ENCODE data around the gene MAGEA4.

The MAGEA4 gene

GRCh38 chrX:151966236-151966635 is 53.5 kb downstream of the MAGEA4 start:
- no peaks in the 10 kb centered on the region for H3K27me3 ChIP-seq (replicated peaks; ENCODE audit: control insufficient read depth, insufficient read depth, low read length)
- no peaks in the 10 kb centered on the region for H3K36me3 ChIP-seq (ENCODE audit: control insufficient read depth, insufficient read depth, low read length)
- H3K4me3 ChIP-seq (replicated peaks; ENCODE audit: low read depth, low read length): no peak overlapping the region
- DNase-seq (ENCODE audit: extremely low read depth, insufficient read length): no peak
- no peak for TF ChIP-seq CTCF (IDR thresholded peaks at IDR 0.05; ENCODE audit: insufficient read depth, low read length, poor library complexity, severe bottlenecking)

GRCh38 chrX:151970027-151970426 is 57.3 kb downstream of the MAGEA4 start:
- Histone ChIP-seq H3K4me3 (replicated peaks; ENCODE audit: low read depth, low read length) (no peak overlapping the region), H3K36me3 (ENCODE audit: control insufficient read depth, insufficient read depth, low read length) (no peaks in the 10 kb centered on the region), H3K27me3 (replicated peaks; ENCODE audit: control insufficient read depth, insufficient read depth, low read length) (no peaks in the 10 kb centered on the region)
- no peak for TF ChIP-seq CTCF (IDR thresholded peaks at IDR 0.05; ENCODE audit: insufficient read depth, low read length, poor library complexity, severe bottlenecking)
- no peak for DNase-seq (ENCODE audit: extremely low read depth, insufficient read length)

GRCh38 chrX:151970661-151971060 is 58.0 kb downstream of the MAGEA4 start:
- no peak for TF ChIP-seq CTCF (IDR thresholded peaks at IDR 0.05; ENCODE audit: insufficient read depth, low read length, poor library complexity, severe bottlenecking)
- Histone ChIP-seq H3K4me3 (replicated peaks; ENCODE audit: low read depth, low read length) (no peak overlapping the region), H3K36me3 (ENCODE audit: control insufficient read depth, insufficient read depth, low read length) (no peaks in the 10 kb centered on the region), H3K27me3 (replicated peaks; ENCODE audit: control insufficient read depth, insufficient read depth, low read length) (no peaks in the 10 kb centered on the region)
- no peak for DNase-seq (ENCODE audit: extremely low read depth, insufficient read length)

GRCh38 chrX:151973060-151973661 is 60.5 kb downstream of the MAGEA4 start:
- H3K27me3 ChIP-seq (replicated peaks; ENCODE audit: control insufficient read depth, insufficient read depth, low read length): no peaks in the 10 kb centered on the region; the same call in 1 of the 2 replicates
- H3K4me3 ChIP-seq (replicated peaks; ENCODE audit: low read depth, low read length): no peak overlapping the region
- no peak for TF ChIP-seq CTCF (IDR thresholded peaks at IDR 0.05; ENCODE audit: insufficient read depth, low read length, poor library complexity, severe bottlenecking)
- H3K36me3 ChIP-seq (ENCODE audit: control insufficient read depth, insufficient read depth, low read length): no peaks in the 10 kb centered on the region
- DNase-seq (ENCODE audit: extremely low read depth, insufficient read length): no peak

- Histone ChIP-seq H3K36me3 (ENCODE audit: control insufficient read depth, insufficient read depth, low read length) (no peaks in the 10 kb centered on the region), H3K27me3 (replicated peaks; ENCODE audit: control insufficient read depth, insufficient read depth, low read length) (no peaks in the 10 kb centered on the region; the same call in 1 of the 2 replicates), H3K4me3 (replicated peaks; ENCODE audit: low read depth, low read length) (no peak overlapping the region)
- no peak for TF ChIP-seq CTCF (IDR thresholded peaks at IDR 0.05; ENCODE audit: insufficient read depth, low read length, poor library complexity, severe bottlenecking)
- DNase-seq (ENCODE audit: extremely low read depth, insufficient read length): no peak
These were observed 61.2 kb downstream of the MAGEA4 start for GRCh38 chrX:151973851-151974335.

Data from GM06990 (cell line).